ENCODE data around the gene FAM171A2.
"Not testable (repeated sequence)": the region's sequence is repeated elsewhere in the genome, so short reads cannot be mapped to it uniquely, and the experiment has no call there.

FAM171A2 gene

GRCh38 chr17:44383363-44383762 lies 19.7 kb upstream of the FAM171A2 start:
- DNase-seq = no peak

- DNase-seq = no peak
Observed at GRCh38 chr17:44382917-44383316, 19.3 kb upstream of the FAM171A2 start.

- no peak for DNase-seq
Observed at GRCh38 chr17:44381810-44382305, 18.2 kb upstream of the FAM171A2 start.

GRCh38 chr17:44380767-44381166 lies 17.1 kb upstream of the FAM171A2 start:
- no peak for DNase-seq

- DNase-seq = no peak
Observed at GRCh38 chr17:44379887-44380286, 16.2 kb upstream of the FAM171A2 start.

GRCh38 chr17:44378171-44378705 lies 14.6 kb upstream of the FAM171A2 start:
- DNase-seq = no peak

- DNase-seq = no peak
Observed at GRCh38 chr17:44376779-44377178, 13.1 kb upstream of the FAM171A2 start.

- no peak for DNase-seq
Observed at GRCh38 chr17:44376124-44376523, 12.5 kb upstream of the FAM171A2 start.

- no peak for DNase-seq
Observed at GRCh38 chr17:44375196-44376017, 11.8 kb upstream of the FAM171A2 start.

GRCh38 chr17:44374306-44375195 lies 10.9 kb upstream of the FAM171A2 start:
- no peak for DNase-seq

GRCh38 chr17:44372036-44372435 lies 8.4 kb upstream of the FAM171A2 start:
- DNase-seq = no peak

GRCh38 chr17:44369414-44370023 lies 5.9 kb upstream of the FAM171A2 start:
- DNase-seq = not testable (repeated sequence)

GRCh38 chr17:44368391-44369243 lies 5.0 kb upstream of the FAM171A2 start:
- DNase-seq = not testable (repeated sequence)

- DNase-seq = no peak
Observed at GRCh38 chr17:44367231-44367979, 3.8 kb upstream of the FAM171A2 start.

- DNase-seq = not testable (repeated sequence)
Observed at GRCh38 chr17:44365051-44365450, 1.4 kb upstream of the FAM171A2 start.

- peak; percentile 31 for DNase-seq
Observed at GRCh38 chr17:44362949-44363612, 572 bp downstream of the FAM171A2 start.

- DNase-seq = no peak
Observed at GRCh38 chr17:44362459-44362948, 1.1 kb downstream of the FAM171A2 start.

- DNase-seq = no peak
Observed at GRCh38 chr17:44361292-44362260, 2.1 kb downstream of the FAM171A2 start.

GRCh38 chr17:44360826-44361225 lies 2.8 kb downstream of the FAM171A2 start:
- no peak for DNase-seq

Data from activated naive CD4-positive, alpha-beta T cell treated with anti-CD3 and anti-CD28 coated beads, Interleukin-2, amount 50 U/mL, for 16 hours (primary cell).